ENCODE data around the gene LEMD2. TPM values are rescaled to one million over a fixed set of nuclear protein-coding genes. Genes with fewer than 3 reads are reported as not detected.

LEMD2 gene
- total and polyA plus RNA-seq, 2 donors (not counting 3 experiments of a cell fraction or from before 2014, with no cell fraction given): 61.1 to 81.8 TPM

GRCh38 chr6:33733709-33734007, 55.3 kb downstream of the LEMD2 start:
- intact Hi-C loops (cut with micrococcal nuclease) (no loop called here), dilution Hi-C loops (cut with MboI; ENCODE audit: extremely low pct_ligation_motif_present, low sequenced_read_pairs) (no loop called here)
- Histone ChIP-seq H3K9me1 (replicated peaks; ENCODE audit: control insufficient read depth, extremely low read depth, insufficient read depth, low read length) (no peaks in the 10 kb centered on the region), H3K4me2 (ENCODE audit: insufficient read depth, low read length) (no peak overlapping the region), H3K79me2 (ENCODE audit: control insufficient read depth, insufficient read depth, low read length) (no peaks in the 10 kb centered on the region), H3K4me3 (replicated peaks in 1 of 3; ENCODE audit: insufficient read depth in 1 of 3, low read depth in 1 of 3, low read length in 3 of 3) (no peak overlapping the region), H3K27ac (ENCODE audit: insufficient read depth, low read depth, low read length) (no peak overlapping the region), H3K27me3 (ENCODE audit: control insufficient read depth in 2 of 2, insufficient read depth in 2 of 2, low read length in 2 of 2) (no peaks in the 10 kb centered on the region), H3K9ac (replicated peaks; ENCODE audit: extremely low read depth, insufficient read depth, low read length) (no peak overlapping the region), H4K20me1 (replicated peaks; ENCODE audit: control insufficient read depth, extremely low read depth, insufficient read depth, low read length) (no peaks in the 10 kb centered on the region), H2AFZ (ENCODE audit: low read depth, low read length) (no peak overlapping the region), H3K4me1 (ENCODE audit: control insufficient read depth, extremely low read depth, insufficient read depth, low read length) (no peaks in the 10 kb centered on the region), H3K9me3 (replicated peaks; ENCODE audit: control insufficient read depth, insufficient read depth, low read length) (no peaks in the 10 kb centered on the region), H3K36me3 (ENCODE audit: control insufficient read depth in 2 of 2, extremely low read depth in 1 of 2, insufficient read depth in 2 of 2, low read length in 2 of 2) (no peaks in the 10 kb centered on the region)
- DNase-seq (ENCODE audit: low read depth, low spot score): no peak
- POLR2A ChIA-PET: no interaction called here
- CTCF ChIA-PET: no interaction called here
- no peak for FAIRE-seq
- no TSS peak for BruUV-seq (replicated peaks)
- no peak for TF ChIP-seq JUN (IDR thresholded peaks at IDR 0.05; ENCODE audit: borderline replicate concordance, insufficient read depth, insufficient read length, low read depth)

- no peaks in the 10 kb centered on the region for H4K20me1 ChIP-seq (replicated peaks; ENCODE audit: control insufficient read depth, extremely low read depth, insufficient read depth, low read length)
- intact Hi-C loops (cut with micrococcal nuclease) (no loop called here), dilution Hi-C loops (cut with MboI; ENCODE audit: extremely low pct_ligation_motif_present, low sequenced_read_pairs) (no loop called here)
- H3K9me1 ChIP-seq (replicated peaks; ENCODE audit: control insufficient read depth, extremely low read depth, insufficient read depth, low read length): no peaks in the 10 kb centered on the region
- ChIA-PET CTCF (no interaction called here), POLR2A (no interaction called here)
- H3K4me3 ChIP-seq (replicated peaks in 1 of 3; ENCODE audit: insufficient read depth in 1 of 3, low read depth in 1 of 3, low read length in 3 of 3): no peak overlapping the region
- no peaks in the 10 kb centered on the region for H3K4me1 ChIP-seq (ENCODE audit: control insufficient read depth, extremely low read depth, insufficient read depth, low read length)
- no peaks in the 10 kb centered on the region for H3K9me3 ChIP-seq (replicated peaks; ENCODE audit: control insufficient read depth, insufficient read depth, low read length)
- FAIRE-seq: no peak
- TF ChIP-seq POLR2A (IDR thresholded peaks at IDR 0.05; ENCODE audit: low read depth, low read length): no peak
- no peak for TF ChIP-seq FOS (IDR thresholded peaks at IDR 0.05; ENCODE audit: borderline replicate concordance, insufficient read depth, low read length)
- no peak for TF ChIP-seq JUN (IDR thresholded peaks at IDR 0.05; ENCODE audit: borderline replicate concordance, insufficient read depth, insufficient read length, low read depth)
- no peak for TF ChIP-seq POLR2AphosphoS5 (IDR thresholded peaks at IDR 0.05; ENCODE audit: insufficient read depth, low read depth, low read length)
- no peak for TF ChIP-seq MYC (IDR thresholded peaks at IDR 0.05; ENCODE audit: low read depth, low read length)
- TF ChIP-seq EZH2 (IDR thresholded peaks at IDR 0.05; ENCODE audit: borderline replicate concordance, low read depth, low read length, severe bottlenecking): no peak
- TF ChIP-seq GATA2 (IDR thresholded peaks at IDR 0.05; ENCODE audit: insufficient read depth, insufficient read length, low read depth, low read length): no peak
- no peak for TF ChIP-seq CTCF (IDR thresholded peaks at IDR 0.05; ENCODE audit: extremely low read depth in 1 of 2, insufficient read depth in 1 of 2, low read depth in 1 of 2, low read length in 2 of 2)
- TF ChIP-seq MAX (IDR thresholded peaks at IDR 0.05; ENCODE audit: insufficient read depth, insufficient read length): no peak
- no peak overlapping the region for H3K27ac ChIP-seq (ENCODE audit: insufficient read depth, low read depth, low read length)
- no peaks in the 10 kb centered on the region for H3K79me2 ChIP-seq (ENCODE audit: control insufficient read depth, insufficient read depth, low read length)
- no peak overlapping the region for H3K9ac ChIP-seq (replicated peaks; ENCODE audit: extremely low read depth, insufficient read depth, low read length)
- H3K4me2 ChIP-seq (ENCODE audit: insufficient read depth, low read length): no peak overlapping the region
- no peak for DNase-seq (ENCODE audit: low read depth, low spot score)
- peaks cover 0 to 3% of the 10 kb centered on the region in 2 experiments for H3K27me3 ChIP-seq (ENCODE audit: control insufficient read depth in 2 of 2, insufficient read depth in 2 of 2, low read length in 2 of 2)
- no peak overlapping the region for H2AFZ ChIP-seq (ENCODE audit: low read depth, low read length)
- no peaks in the 10 kb centered on the region for H3K36me3 ChIP-seq (ENCODE audit: control insufficient read depth in 2 of 2, extremely low read depth in 1 of 2, insufficient read depth in 2 of 2, low read length in 2 of 2)
- BruUV-seq (replicated peaks): no TSS peak
Observed at GRCh38 chr6:33732817-33733708, 55.9 kb downstream of the LEMD2 start.
